KMS-11 (cell line): Measurements from ENCODE around the gene RBM15B.

Source experiments
- H2AFZ ChIP-seq: fragments of 200-600 bp; sonication (generic); 2 replicates; pipeline ENCODE4 v1.6.1; 2016; ENCODE audit warnings: antibody characterized with exemption, mixed run types, low read depth
- H3K27ac ChIP-seq: fragments of 200-600 bp; sonication (generic); 2 replicates; pipeline ENCODE4 v1.6.1; 2016; ENCODE audit warnings: mild to moderate bottlenecking, mixed run types
- H3K27me3 ChIP-seq: fragments of 200-600 bp; sonication (generic); 2 replicates; pipeline ENCODE4 v1.6.1; 2017; ENCODE audit warnings: mild to moderate bottlenecking, low read depth, mixed run types, moderate library complexity; ENCODE audit not compliant: insufficient read depth
- H3K36me3 ChIP-seq: fragments of 200-600 bp; sonication (generic); 2 replicates; pipeline ENCODE4 v1.6.1; 2017; ENCODE audit warnings: mild to moderate bottlenecking, mixed run types; ENCODE audit not compliant: insufficient read depth
- H3K4me1 ChIP-seq: fragments of 200-600 bp; sonication (generic); 2 replicates; pipeline ENCODE4 v1.6.1; 2016; ENCODE audit warnings: mild to moderate bottlenecking, low read depth, mixed run types; ENCODE audit not compliant: poor library complexity, severe bottlenecking
- H3K4me2 ChIP-seq: fragments of 200-600 bp; sonication (generic); 2 replicates; pipeline ENCODE4 v1.7.0; 2016; ENCODE audit warnings: mild to moderate bottlenecking, mixed run types
- H3K4me3 ChIP-seq: fragments of 200-600 bp; sonication (generic); IDR thresholded peaks from 2 replicates; pipeline ENCODE4 v1.6.1; 2017; ENCODE audit warnings: low read depth, low read length, mixed read lengths; ENCODE audit not compliant: insufficient read depth
- H3K79me2 ChIP-seq: fragments of 200-600 bp; sonication (generic); 2 replicates; pipeline ENCODE4 v1.6.1; 2016; ENCODE audit warnings: low read depth, mixed run types; ENCODE audit not compliant: insufficient read depth
- H3K9ac ChIP-seq: fragments of 200-600 bp; sonication (generic); 2 replicates; pipeline ENCODE4 v1.6.1; 2016; ENCODE audit warnings: mild to moderate bottlenecking, mixed run types
- H4K20me1 ChIP-seq: fragments of 200-600 bp; sonication (generic); 2 replicates; pipeline ENCODE4 v1.6.1; 2016; ENCODE audit warnings: mild to moderate bottlenecking, mixed run types; ENCODE audit not compliant: insufficient read depth
- CTCF ChIP-seq: fragments of 200-600 bp; sonication (generic); conservative IDR thresholded peaks from 2 replicates; pipeline ENCODE4 v1.6.1; 2017; ENCODE audit warnings: low read depth, mild to moderate bottlenecking, antibody characterized with exemption, low read length, moderate library complexity, mixed read lengths

The RBM15B gene

GRCh38 chr3:51400166-51400565 is 9.1 kb downstream of the RBM15B start:
- H3K4me1 ChIP-seq, result no peaks in the 10 kb centered on the region
- no peaks in the 10 kb centered on the region for H3K36me3 ChIP-seq
- no peak overlapping the region for H3K27ac ChIP-seq
- TF ChIP-seq CTCF, result no peak
- 0 out of 2 replicates have a peak, but pooled peaks cover under 1% of the 10 kb centered on the region for H3K79me2 ChIP-seq
- H3K4me2 ChIP-seq, result no peak overlapping the region
- H3K27me3 ChIP-seq, result no peaks in the 10 kb centered on the region
- no peak overlapping the region for H3K9ac ChIP-seq
- no peak overlapping the region for H3K4me3 ChIP-seq
- no peak overlapping the region for H2AFZ ChIP-seq
- no peaks in the 10 kb centered on the region for H4K20me1 ChIP-seq

GRCh38 chr3:51401735-51402134 is 10.7 kb downstream of the RBM15B start:
- no peak overlapping the region for H3K27ac ChIP-seq
- H3K36me3 ChIP-seq, result no peaks in the 10 kb centered on the region
- no peak overlapping the region for H3K4me2 ChIP-seq
- H3K4me3 ChIP-seq, result no peak overlapping the region
- no peaks in the 10 kb centered on the region for H3K79me2 ChIP-seq
- no peak for TF ChIP-seq CTCF
- H3K9ac ChIP-seq, result no peak overlapping the region
- no peaks in the 10 kb centered on the region for H3K27me3 ChIP-seq
- H4K20me1 ChIP-seq, result no peaks in the 10 kb centered on the region
- no peak overlapping the region for H2AFZ ChIP-seq
- no peaks in the 10 kb centered on the region for H3K4me1 ChIP-seq

GRCh38 chr3:51403675-51404074 is 12.6 kb downstream of the RBM15B start:
- Histone ChIP-seq H3K27ac (no peak overlapping the region), H2AFZ (no peak overlapping the region), H3K79me2 (no peaks in the 10 kb centered on the region), H3K4me2 (no peak overlapping the region), H3K27me3 (no peaks in the 10 kb centered on the region), H4K20me1 (no peaks in the 10 kb centered on the region), H3K4me3 (no peak overlapping the region), H3K4me1 (no peaks in the 10 kb centered on the region), H3K9ac (no peak overlapping the region), H3K36me3 (no peaks in the 10 kb centered on the region)
- no peak for TF ChIP-seq CTCF

GRCh38 chr3:51408021-51408420 is 16.9 kb downstream of the RBM15B start:
- Histone ChIP-seq H4K20me1 (no peaks in the 10 kb centered on the region), H3K4me1 (no peaks in the 10 kb centered on the region), H3K27me3 (no peaks in the 10 kb centered on the region), H3K36me3 (no peaks in the 10 kb centered on the region), H3K79me2 (no peaks in the 10 kb centered on the region), H3K4me2 (no peak overlapping the region), H3K4me3 (no peak overlapping the region), H3K27ac (no peak overlapping the region), H2AFZ (no peak overlapping the region), H3K9ac (no peak overlapping the region)
- TF ChIP-seq CTCF, result no peak
